ENCODE measurements around the gene MEIS3. TPM values are rescaled to one million over a fixed set of nuclear protein-coding genes. Genes with fewer than 3 reads are reported as not detected.

The MEIS3 gene
- polyA plus RNA-seq, 3 donors: not detected

DNA sequence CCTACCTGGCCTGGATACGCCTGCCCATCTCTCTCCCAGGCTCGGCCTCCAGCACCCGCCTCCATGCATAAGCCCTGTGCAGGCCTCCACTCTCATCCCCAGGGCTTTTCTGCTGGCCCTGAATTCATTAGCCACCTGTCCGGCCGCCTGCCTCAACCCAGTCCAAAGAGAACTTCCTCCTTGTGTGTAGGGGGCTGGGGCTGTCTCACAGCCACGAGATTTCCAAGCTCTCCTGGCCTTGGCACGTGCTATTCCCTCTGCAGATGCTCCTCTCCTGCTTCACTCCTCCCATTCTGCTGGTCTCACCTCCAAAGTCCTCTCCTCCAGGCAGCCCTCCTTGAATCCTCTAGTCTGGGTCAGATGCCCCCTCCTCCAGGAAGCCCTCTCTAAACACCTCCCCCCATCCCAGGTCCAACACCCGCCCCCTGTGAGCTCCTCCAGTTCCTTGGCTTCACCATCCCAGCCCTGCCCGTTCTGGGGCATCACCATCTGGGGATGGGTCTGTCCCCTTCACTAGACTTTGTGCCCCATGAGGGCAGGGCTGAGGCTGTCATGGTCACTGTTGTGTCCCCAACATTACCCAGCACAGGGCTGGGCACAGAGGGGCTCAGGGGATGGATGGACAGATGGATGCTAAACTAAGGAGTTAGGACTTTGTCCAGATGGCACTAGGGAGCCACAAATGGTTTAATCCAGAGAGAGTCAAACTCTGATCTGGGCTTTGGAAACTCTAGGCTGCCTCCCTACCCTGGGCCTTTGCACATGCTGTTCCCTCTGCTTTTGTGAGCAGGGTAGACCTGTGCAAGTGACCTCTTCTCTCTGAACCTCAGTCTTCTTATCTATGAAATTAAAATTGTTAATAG lies 14.8 kb downstream of the MEIS3 start:
- Histone ChIP-seq H3K79me2 (ENCODE audit: insufficient read depth, low read length) (no peaks in the 10 kb centered on the region), H2AFZ (ENCODE audit: insufficient read depth, low read depth, low read length, poor library complexity, severe bottlenecking) (no peak overlapping the region), H3K4me3 (replicated peaks in 1 of 3; ENCODE audit: low read depth in 2 of 3, low read length in 3 of 3) (no peak overlapping the region), H3K27me3 (ENCODE audit: control insufficient read depth in 2 of 2, insufficient read depth in 2 of 2, low read length in 2 of 2) (peaks cover 7 to 20% of the 10 kb centered on the region in 2 donors), H3K4me2 (replicated peaks; ENCODE audit: extremely low read depth, low read length, poor library complexity, severe bottlenecking) (no peak overlapping the region), H3K9me3 (replicated peaks in 1 of 2; ENCODE audit: control insufficient read depth in 1 of 2, insufficient read depth in 1 of 2, low read length in 2 of 2) (no peaks in the 10 kb centered on the region), H3K9ac (ENCODE audit: insufficient read depth, low read length, poor library complexity, severe bottlenecking) (no peak overlapping the region), H3K36me3 (replicated peaks in 1 of 2; ENCODE audit: control insufficient read depth in 1 of 2, insufficient read depth in 2 of 2, low read length in 2 of 2) (no peaks in the 10 kb centered on the region), H4K20me1 (ENCODE audit: insufficient read depth, low read length) (no peaks in the 10 kb centered on the region), H3K27ac (ENCODE audit: low read depth in 1 of 2, low read length in 2 of 2) (no peak overlapping the region), H3K4me1 (ENCODE audit: control insufficient read depth in 1 of 2, insufficient read depth in 2 of 2, low read length in 2 of 2) (no peaks in the 10 kb centered on the region)
- Mint-ChIP-seq H3K4me1 (no peaks in the 10 kb centered on the region), H3K27ac (no peak overlapping the region), H3K4me3 (peak overlapping the region in 1 of 2 donors; percentile 31), H3K9me3 (peaks cover 0 to 4% (median 0%) of the 10 kb centered on the region in 7 donors), H3K27me3 (ENCODE audit: low read depth in 3 of 3) (peaks cover 38 to 59% (median 45%) of the 10 kb centered on the region in 3 donors), H3K36me3 (no peaks in the 10 kb centered on the region)
- TF ChIP-seq, protein P1, sequence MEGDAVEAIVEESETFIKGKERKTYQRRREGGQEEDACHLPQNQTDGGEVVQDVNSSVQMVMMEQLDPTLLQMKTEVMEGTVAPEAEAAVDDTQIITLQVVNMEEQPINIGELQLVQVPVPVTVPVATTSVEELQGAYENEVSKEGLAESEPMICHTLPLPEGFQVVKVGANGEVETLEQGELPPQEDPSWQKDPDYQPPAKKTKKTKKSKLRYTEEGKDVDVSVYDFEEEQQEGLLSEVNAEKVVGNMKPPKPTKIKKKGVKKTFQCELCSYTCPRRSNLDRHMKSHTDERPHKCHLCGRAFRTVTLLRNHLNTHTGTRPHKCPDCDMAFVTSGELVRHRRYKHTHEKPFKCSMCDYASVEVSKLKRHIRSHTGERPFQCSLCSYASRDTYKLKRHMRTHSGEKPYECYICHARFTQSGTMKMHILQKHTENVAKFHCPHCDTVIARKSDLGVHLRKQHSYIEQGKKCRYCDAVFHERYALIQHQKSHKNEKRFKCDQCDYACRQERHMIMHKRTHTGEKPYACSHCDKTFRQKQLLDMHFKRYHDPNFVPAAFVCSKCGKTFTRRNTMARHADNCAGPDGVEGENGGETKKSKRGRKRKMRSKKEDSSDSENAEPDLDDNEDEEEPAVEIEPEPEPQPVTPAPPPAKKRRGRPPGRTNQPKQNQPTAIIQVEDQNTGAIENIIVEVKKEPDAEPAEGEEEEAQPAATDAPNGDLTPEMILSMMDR (IDR thresholded peaks at IDR 0.05): no peak
- no peak for DNase-seq
- 61% methylated on average over 6 of the region's 9 CpGs for WGBS (ENCODE audit: insufficient coverage)
- intact Hi-C loops (cut with micrococcal nuclease): no loop called here

GRCh38 chr19:47402504-47402903 lies 16.8 kb downstream of the MEIS3 start:
- Histone ChIP-seq H3K4me2 (replicated peaks; ENCODE audit: extremely low read depth, low read length, poor library complexity, severe bottlenecking) (no peak overlapping the region), H3K36me3 (replicated peaks in 1 of 2; ENCODE audit: control insufficient read depth in 1 of 2, insufficient read depth in 2 of 2, low read length in 2 of 2) (no peaks in the 10 kb centered on the region), H3K4me3 (replicated peaks in 1 of 3; ENCODE audit: low read depth in 2 of 3, low read length in 3 of 3) (no peak overlapping the region), H2AFZ (ENCODE audit: insufficient read depth, low read depth, low read length, poor library complexity, severe bottlenecking) (no peak overlapping the region), H3K9me3 (replicated peaks in 1 of 2; ENCODE audit: control insufficient read depth in 1 of 2, insufficient read depth in 1 of 2, low read length in 2 of 2) (no peaks in the 10 kb centered on the region), H3K9ac (ENCODE audit: insufficient read depth, low read length, poor library complexity, severe bottlenecking) (no peak overlapping the region), H3K27me3 (ENCODE audit: control insufficient read depth in 2 of 2, insufficient read depth in 2 of 2, low read length in 2 of 2) (peaks cover 6 to 21% of the 10 kb centered on the region in 2 donors), H3K4me1 (ENCODE audit: control insufficient read depth in 1 of 2, insufficient read depth in 2 of 2, low read length in 2 of 2) (no peaks in the 10 kb centered on the region), H4K20me1 (ENCODE audit: insufficient read depth, low read length) (no peaks in the 10 kb centered on the region), H3K79me2 (ENCODE audit: insufficient read depth, low read length) (no peaks in the 10 kb centered on the region), H3K27ac (ENCODE audit: low read depth in 1 of 2, low read length in 2 of 2) (no peak overlapping the region)
- Mint-ChIP-seq H3K27me3 (ENCODE audit: low read depth in 3 of 3) (peaks cover 34 to 48% (median 37%) of the 10 kb centered on the region in 3 donors), H3K27ac (no peak overlapping the region), H3K4me3 (no peak overlapping the region), H3K36me3 (no peaks in the 10 kb centered on the region), H3K4me1 (no peaks in the 10 kb centered on the region), H3K9me3 (peaks cover 0 to 4% (median 0%) of the 10 kb centered on the region in 7 donors)
- intact Hi-C loops (cut with micrococcal nuclease): no loop called here
- 92% methylated on average over 13 of the region's 16 CpGs for WGBS (ENCODE audit: insufficient coverage)
- DNase-seq: no peak
- TF ChIP-seq, protein P1 (IDR thresholded peaks at IDR 0.05): no peak
